WTC11 (cell line): ENCODE measurements around the gene ENOX2.

Experiments used
- CREB1 ChIP-seq: sonication (generic); formaldehyde crosslinking; IDR thresholded peaks from 2 replicates; pipeline ENCODE4 v1.8.0; 2023; ENCODE audit warnings: mild to moderate bottlenecking, missing genetic modification reagents
- ELF4 ChIP-seq: sonication (generic); formaldehyde crosslinking; IDR thresholded peaks from 2 replicates; pipeline ENCODE4 v1.8.1; 2022; ENCODE audit warnings: low read depth, mild to moderate bottlenecking, moderate library complexity, missing genetic modification reagents
- ESRRA ChIP-seq: sonication (generic); formaldehyde crosslinking; IDR thresholded peaks from 2 replicates; pipeline ENCODE4 v1.8.1; 2022; ENCODE audit warnings: mild to moderate bottlenecking, missing genetic modification reagents, borderline replicate concordance
- ETV6 ChIP-seq: sonication (generic); formaldehyde crosslinking; IDR thresholded peaks from 2 replicates; pipeline ENCODE4 v1.8.1; 2022; ENCODE audit warnings: mild to moderate bottlenecking, missing genetic modification reagents
- KAT7 ChIP-seq: sonication (generic); formaldehyde crosslinking; IDR thresholded peaks from 2 replicates; pipeline ENCODE4 v1.8.1; 2023; ENCODE audit warnings: missing genetic modification reagents, mild to moderate bottlenecking, borderline replicate concordance
- OVOL2 ChIP-seq: fragments of 250-450 bp; sonication (Bioruptor Pico); IDR thresholded peaks from 2 replicates; pipeline ENCODE4 v1.9.0; 2021; ENCODE audit warnings: mild to moderate bottlenecking, borderline replicate concordance
- SP1 ChIP-seq: sonication (generic); formaldehyde crosslinking; conservative IDR thresholded peaks from 2 replicates; pipeline ENCODE4 v1.8.1; 2022; ENCODE audit warnings: missing genetic modification reagents
- TP53 ChIP-seq: sonication (generic); formaldehyde crosslinking; IDR thresholded peaks from 2 replicates; pipeline ENCODE4 v1.8.1; 2023; ENCODE audit warnings: mild to moderate bottlenecking, missing genetic modification reagents
- TF ChIP-seq, protein P1 (sequence below): fragments of 200-600 bp; IDR thresholded peaks from 2 replicates; pipeline ENCODE4 v1.8.0; 2022; ENCODE audit warnings: antibody characterized with exemption
- TF ChIP-seq, protein P2 (sequence below): sonication (generic); formaldehyde crosslinking; IDR thresholded peaks from 2 replicates; pipeline ENCODE4 v1.8.0; 2023; ENCODE audit warnings: missing genetic modification reagents, mild to moderate bottlenecking, borderline replicate concordance
- TF ChIP-seq, protein P3 (sequence below): sonication (generic); formaldehyde crosslinking; IDR thresholded peaks from 2 replicates; pipeline ENCODE4 v1.8.0; 2022; ENCODE audit warnings: mild to moderate bottlenecking, missing genetic modification reagents
- TF ChIP-seq, protein P4 (sequence below): sonication (generic); formaldehyde crosslinking; conservative IDR thresholded peaks from 2 replicates; pipeline ENCODE4 v1.8.1; 2023; ENCODE audit warnings: mild to moderate bottlenecking, low read depth, missing genetic modification reagents, moderate library complexity

DNA sequence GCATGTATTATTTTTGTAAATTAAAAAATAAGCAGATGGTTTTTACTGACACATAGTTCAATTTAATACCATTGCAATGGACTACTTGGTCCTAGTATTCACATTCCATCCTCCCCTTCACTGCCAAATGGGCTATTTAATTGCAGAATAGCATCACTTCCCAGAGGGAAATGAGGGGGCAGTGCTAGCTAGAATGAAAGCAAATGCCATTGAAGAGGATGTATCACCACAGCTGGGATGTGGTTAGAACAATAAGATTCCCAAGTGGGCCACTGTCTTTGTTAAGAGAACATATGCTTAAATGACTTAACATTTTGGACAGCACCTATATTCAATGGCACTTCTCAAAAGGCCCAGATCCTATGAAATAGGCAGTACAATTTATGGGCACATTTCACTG, 276.5 kb downstream of the ENOX2 start:
- TF ChIP-seq ELF4 (no peak), KAT7 (CRISPR knock-in tag) (no peak), CREB1 (CRISPR knock-in tag) (no peak), OVOL2 (CRISPR knock-in tag) (no peak), ESRRA (CRISPR knock-in tag) (no peak), ETV6 (no peak), TP53 (CRISPR knock-in tag) (no peak), SP1 (CRISPR knock-in tag) (no peak)
- TF ChIP-seq, protein P1, sequence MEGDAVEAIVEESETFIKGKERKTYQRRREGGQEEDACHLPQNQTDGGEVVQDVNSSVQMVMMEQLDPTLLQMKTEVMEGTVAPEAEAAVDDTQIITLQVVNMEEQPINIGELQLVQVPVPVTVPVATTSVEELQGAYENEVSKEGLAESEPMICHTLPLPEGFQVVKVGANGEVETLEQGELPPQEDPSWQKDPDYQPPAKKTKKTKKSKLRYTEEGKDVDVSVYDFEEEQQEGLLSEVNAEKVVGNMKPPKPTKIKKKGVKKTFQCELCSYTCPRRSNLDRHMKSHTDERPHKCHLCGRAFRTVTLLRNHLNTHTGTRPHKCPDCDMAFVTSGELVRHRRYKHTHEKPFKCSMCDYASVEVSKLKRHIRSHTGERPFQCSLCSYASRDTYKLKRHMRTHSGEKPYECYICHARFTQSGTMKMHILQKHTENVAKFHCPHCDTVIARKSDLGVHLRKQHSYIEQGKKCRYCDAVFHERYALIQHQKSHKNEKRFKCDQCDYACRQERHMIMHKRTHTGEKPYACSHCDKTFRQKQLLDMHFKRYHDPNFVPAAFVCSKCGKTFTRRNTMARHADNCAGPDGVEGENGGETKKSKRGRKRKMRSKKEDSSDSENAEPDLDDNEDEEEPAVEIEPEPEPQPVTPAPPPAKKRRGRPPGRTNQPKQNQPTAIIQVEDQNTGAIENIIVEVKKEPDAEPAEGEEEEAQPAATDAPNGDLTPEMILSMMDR, result no peak
- TF ChIP-seq, protein P2, sequence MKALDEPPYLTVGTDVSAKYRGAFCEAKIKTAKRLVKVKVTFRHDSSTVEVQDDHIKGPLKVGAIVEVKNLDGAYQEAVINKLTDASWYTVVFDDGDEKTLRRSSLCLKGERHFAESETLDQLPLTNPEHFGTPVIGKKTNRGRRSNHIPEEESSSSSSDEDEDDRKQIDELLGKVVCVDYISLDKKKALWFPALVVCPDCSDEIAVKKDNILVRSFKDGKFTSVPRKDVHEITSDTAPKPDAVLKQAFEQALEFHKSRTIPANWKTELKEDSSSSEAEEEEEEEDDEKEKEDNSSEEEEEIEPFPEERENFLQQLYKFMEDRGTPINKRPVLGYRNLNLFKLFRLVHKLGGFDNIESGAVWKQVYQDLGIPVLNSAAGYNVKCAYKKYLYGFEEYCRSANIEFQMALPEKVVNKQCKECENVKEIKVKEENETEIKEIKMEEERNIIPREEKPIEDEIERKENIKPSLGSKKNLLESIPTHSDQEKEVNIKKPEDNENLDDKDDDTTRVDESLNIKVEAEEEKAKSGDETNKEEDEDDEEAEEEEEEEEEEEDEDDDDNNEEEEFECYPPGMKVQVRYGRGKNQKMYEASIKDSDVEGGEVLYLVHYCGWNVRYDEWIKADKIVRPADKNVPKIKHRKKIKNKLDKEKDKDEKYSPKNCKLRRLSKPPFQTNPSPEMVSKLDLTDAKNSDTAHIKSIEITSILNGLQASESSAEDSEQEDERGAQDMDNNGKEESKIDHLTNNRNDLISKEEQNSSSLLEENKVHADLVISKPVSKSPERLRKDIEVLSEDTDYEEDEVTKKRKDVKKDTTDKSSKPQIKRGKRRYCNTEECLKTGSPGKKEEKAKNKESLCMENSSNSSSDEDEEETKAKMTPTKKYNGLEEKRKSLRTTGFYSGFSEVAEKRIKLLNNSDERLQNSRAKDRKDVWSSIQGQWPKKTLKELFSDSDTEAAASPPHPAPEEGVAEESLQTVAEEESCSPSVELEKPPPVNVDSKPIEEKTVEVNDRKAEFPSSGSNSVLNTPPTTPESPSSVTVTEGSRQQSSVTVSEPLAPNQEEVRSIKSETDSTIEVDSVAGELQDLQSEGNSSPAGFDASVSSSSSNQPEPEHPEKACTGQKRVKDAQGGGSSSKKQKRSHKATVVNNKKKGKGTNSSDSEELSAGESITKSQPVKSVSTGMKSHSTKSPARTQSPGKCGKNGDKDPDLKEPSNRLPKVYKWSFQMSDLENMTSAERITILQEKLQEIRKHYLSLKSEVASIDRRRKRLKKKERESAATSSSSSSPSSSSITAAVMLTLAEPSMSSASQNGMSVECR (CRISPR knock-in tag), result no peak
- TF ChIP-seq, protein P3, sequence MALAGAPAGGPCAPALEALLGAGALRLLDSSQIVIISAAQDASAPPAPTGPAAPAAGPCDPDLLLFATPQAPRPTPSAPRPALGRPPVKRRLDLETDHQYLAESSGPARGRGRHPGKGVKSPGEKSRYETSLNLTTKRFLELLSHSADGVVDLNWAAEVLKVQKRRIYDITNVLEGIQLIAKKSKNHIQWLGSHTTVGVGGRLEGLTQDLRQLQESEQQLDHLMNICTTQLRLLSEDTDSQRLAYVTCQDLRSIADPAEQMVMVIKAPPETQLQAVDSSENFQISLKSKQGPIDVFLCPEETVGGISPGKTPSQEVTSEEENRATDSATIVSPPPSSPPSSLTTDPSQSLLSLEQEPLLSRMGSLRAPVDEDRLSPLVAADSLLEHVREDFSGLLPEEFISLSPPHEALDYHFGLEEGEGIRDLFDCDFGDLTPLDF, result no peak
- TF ChIP-seq, protein P4, sequence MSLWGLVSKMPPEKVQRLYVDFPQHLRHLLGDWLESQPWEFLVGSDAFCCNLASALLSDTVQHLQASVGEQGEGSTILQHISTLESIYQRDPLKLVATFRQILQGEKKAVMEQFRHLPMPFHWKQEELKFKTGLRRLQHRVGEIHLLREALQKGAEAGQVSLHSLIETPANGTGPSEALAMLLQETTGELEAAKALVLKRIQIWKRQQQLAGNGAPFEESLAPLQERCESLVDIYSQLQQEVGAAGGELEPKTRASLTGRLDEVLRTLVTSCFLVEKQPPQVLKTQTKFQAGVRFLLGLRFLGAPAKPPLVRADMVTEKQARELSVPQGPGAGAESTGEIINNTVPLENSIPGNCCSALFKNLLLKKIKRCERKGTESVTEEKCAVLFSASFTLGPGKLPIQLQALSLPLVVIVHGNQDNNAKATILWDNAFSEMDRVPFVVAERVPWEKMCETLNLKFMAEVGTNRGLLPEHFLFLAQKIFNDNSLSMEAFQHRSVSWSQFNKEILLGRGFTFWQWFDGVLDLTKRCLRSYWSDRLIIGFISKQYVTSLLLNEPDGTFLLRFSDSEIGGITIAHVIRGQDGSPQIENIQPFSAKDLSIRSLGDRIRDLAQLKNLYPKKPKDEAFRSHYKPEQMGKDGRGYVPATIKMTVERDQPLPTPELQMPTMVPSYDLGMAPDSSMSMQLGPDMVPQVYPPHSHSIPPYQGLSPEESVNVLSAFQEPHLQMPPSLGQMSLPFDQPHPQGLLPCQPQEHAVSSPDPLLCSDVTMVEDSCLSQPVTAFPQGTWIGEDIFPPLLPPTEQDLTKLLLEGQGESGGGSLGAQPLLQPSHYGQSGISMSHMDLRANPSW (CRISPR knock-in tag), result no peak
